Body of pancreas (tissue), 4 donors: ENCODE data around the gene DUXB. TPM values are rescaled to one million over a fixed set of nuclear protein-coding genes. Genes with fewer than 3 reads are reported as not detected.

Source experiments
- ATAC-seq: fragments of 150-250 bp; one replicate; pipeline ENCODE4 v1.9.1; 2016
- DNase-seq, 4 donors: peaks; one replicate each; pipeline ENCODE4 v3.0.0-alpha.2; 2019
- H3K27ac ChIP-seq, 4 donors: fragments of 200-600 bp; sonication (generic); 1 replicate in 3 of 4; 2 replicates in 1 of 4; pipeline versions ENCODE4 v1.5.1 to v1.6.1; 2016 to 2019; ENCODE audit warnings: mild to moderate bottlenecking in 1 of 4, mixed read lengths in 1 of 4, moderate library complexity in 1 of 4
- H3K27me3 ChIP-seq, 2 donors: fragments of 200-600 bp; sonication (generic); one replicate each; pipeline ENCODE4 v1.6.0; 2016; ENCODE audit warnings: mild to moderate bottlenecking in 1 of 2
- H3K36me3 ChIP-seq, 2 donors: fragments of 200-600 bp; sonication (generic); replicated peaks in 1 of 2; 2 replicates each; pipeline ENCODE4 v1.5.1; 2016; ENCODE audit warnings: low read depth in 2 of 2; ENCODE audit not compliant: insufficient read depth in 1 of 2
- H3K4me1 ChIP-seq: fragments of 200-600 bp; sonication (generic); one replicate; pipeline ENCODE4 v1.6.0; 2016
- H3K4me3 ChIP-seq, 2 donors: fragments of 200-600 bp; sonication (generic); 1 replicate in 1 of 2; 2 replicates in 1 of 2; pipeline ENCODE4 v1.5.1; 2016 to 2019
- H3K9me3 ChIP-seq, 3 donors: fragments of 200-600 bp; sonication (generic); 1 replicate in 2 of 3; 2 replicates in 1 of 3; pipeline ENCODE4 v1.5.1; 2016
- CTCF ChIP-seq, 7 experiments: fragments of 450-650 bp in 4 of 7; fragments of 200-600 bp in 3 of 7; sonication (generic) in 3 of 7; IDR thresholded peaks; one replicate each; pipeline ENCODE4 v1.5.1; 2016 to 2019; ENCODE audit warnings: antibody characterized with exemption in 7 of 7
- POLR2A ChIP-seq, 3 donors: fragments of 450-650 bp; IDR thresholded peaks; one replicate each; pipeline ENCODE4 v1.6.1; 2016; ENCODE audit warnings: antibody characterized with exemption in 3 of 3, mild to moderate bottlenecking in 2 of 3
- WGBS, 2 donors: methylation state at CpG; one replicate each; pipeline ENCODE4 v1.1.5; 2017; 5-methylcytosine and 5-hydroxymethylcytosine counted together
- intact Hi-C: fragments of 100-400 bp; cut with DNase I; formaldehyde crosslinking; loops from one replicate; pipeline ENCODE4 v1.15.1; 2023
- total RNA-seq, 2 donors: library from RNA; depleted of rRNA; stranded (reverse); fragments of >200 nt; gene quantifications; one replicate each; pipeline ENCODE4 v1.1.0, GENCODE V29; 2016

Gene DUXB
- not detected for total RNA-seq

GRCh38 chr16:75701361-75701760, at the start of gene DUXB:
DUXB (minus strand) TSS chr16:75701461; CDS start chr16:75701418, 43 bp downstream.
- no peaks in the 10 kb centered on the region for H3K36me3 ChIP-seq
- DNase-seq (no peak), ATAC-seq (no peak)
- H3K27ac ChIP-seq = no peak within 1 kb of the TSS
- TF ChIP-seq CTCF (IDR thresholded peaks at IDR 0.05) (no peak), POLR2A (IDR thresholded peaks at IDR 0.05) (no peak)
- no peak within 1 kb of the TSS for H3K4me3 ChIP-seq
- no peaks in the 10 kb centered on the region for H3K9me3 ChIP-seq
- WGBS, 2 donors = 88% methylated on average over 5 of the region's 5 CpGs
- H3K27me3 ChIP-seq = no peaks in the 10 kb centered on the region
- no peaks in the 10 kb centered on the region for H3K4me1 ChIP-seq
- intact Hi-C loops = no loop called here

GRCh38 chr16:75750528-75750927, 49.3 kb upstream of the DUXB start:
- peaks cover 41% of the 10 kb centered on the region for H3K4me1 ChIP-seq
- TF ChIP-seq POLR2A (IDR thresholded peaks at IDR 0.05) (peak in 1 of 3 donors; percentile 11), CTCF (IDR thresholded peaks at IDR 0.05) (no peak)
- whole genome bisulfite sequencing, 2 donors = 16 to 17% methylated on average over 2 to 3 of the region's 3 CpGs
- ATAC-seq = peak; percentile 60
- DNase-seq = peak in 1 of 4 donors; percentile 23
- H3K4me3 ChIP-seq = no peak overlapping the region
- H3K9me3 ChIP-seq = no peaks in the 10 kb centered on the region
- no peaks in the 10 kb centered on the region for H3K36me3 ChIP-seq
- peak overlapping the region in 3 of 4 donors; percentile 32 to 75 (median 66) for H3K27ac ChIP-seq
- no peaks in the 10 kb centered on the region for H3K27me3 ChIP-seq
- intact Hi-C loops = no loop called here

GRCh38 chr16:75746359-75746758, 45.1 kb upstream of the DUXB start:
- WGBS, 2 donors = 80 to 88% methylated on average over 3 of the region's 3 CpGs
- Histone ChIP-seq H3K4me3 (no peak overlapping the region), H3K27ac (no peak overlapping the region), H3K36me3 (no peaks in the 10 kb centered on the region), H3K9me3 (no peaks in the 10 kb centered on the region), H3K27me3 (no peaks in the 10 kb centered on the region), H3K4me1 (peaks cover 19% of the 10 kb centered on the region)
- TF ChIP-seq CTCF (IDR thresholded peaks at IDR 0.05) = no peak
- TF ChIP-seq POLR2A (IDR thresholded peaks at IDR 0.05) = no peak
- intact Hi-C loops = no loop called here
- DNase-seq (no peak), ATAC-seq (no peak)

GRCh38 chr16:75745823-75746222, 44.6 kb upstream of the DUXB start:
- DNase-seq (no peak), ATAC-seq (no peak)
- TF ChIP-seq POLR2A (IDR thresholded peaks at IDR 0.05) (no peak), CTCF (IDR thresholded peaks at IDR 0.05) (no peak)
- Histone ChIP-seq H3K36me3 (no peaks in the 10 kb centered on the region), H3K4me3 (no peak overlapping the region), H3K27ac (no peak overlapping the region), H3K4me1 (peaks cover 14% of the 10 kb centered on the region), H3K27me3 (no peaks in the 10 kb centered on the region), H3K9me3 (no peaks in the 10 kb centered on the region)
- intact Hi-C loops = no loop called here
- WGBS, 2 donors = 91 to 93% methylated on average over 1 of the region's 1 CpG

- no peak overlapping the region for H3K4me3 ChIP-seq
- intact Hi-C loops = no loop called here
- no peaks in the 10 kb centered on the region for H3K9me3 ChIP-seq
- no peaks in the 10 kb centered on the region for H3K36me3 ChIP-seq
- H3K4me1 ChIP-seq = peaks cover 8% of the 10 kb centered on the region
- no peak for ATAC-seq
- H3K27ac ChIP-seq = no peak overlapping the region
- no peaks in the 10 kb centered on the region for H3K27me3 ChIP-seq
- TF ChIP-seq CTCF (IDR thresholded peaks at IDR 0.05) (no peak), POLR2A (IDR thresholded peaks at IDR 0.05) (no peak)
- no peak for DNase-seq
- WGBS, 2 donors = 63 to 82% methylated on average over 1 of the region's 1 CpG
These were observed 44.0 kb upstream of the DUXB start for GRCh38 chr16:75745242-75745641.
